Activated CD4-positive, alpha-beta T cell treated with anti-CD3 and anti-CD28 coated beads, Interleukin-2, amount 10 ng/mL, durations not matched to agents 7 days and 5 days (primary cell): ENCODE data around the gene ARSB. TPM values are rescaled to one million over a fixed set of nuclear protein-coding genes. Genes with fewer than 3 reads are reported as not detected.
"Not testable (repeated sequence)": the region's sequence is repeated elsewhere in the genome, so short reads cannot be mapped to it uniquely, and the experiment has no call there.

ENCODE experiments used
- CTCF ChIA-PET: fragments of 350-600 bp; sonication (Branson Sonifier 250); formaldehyde crosslinking; loops from one replicate; lab custom pipeline; 2021; ENCODE audit warnings: antibody characterized with exemption; lab: Charles Lee
- POLR2A ChIA-PET: fragments of 350-600 bp; sonication (Branson Sonifier 250); formaldehyde crosslinking; loops from one replicate; lab custom pipeline; 2021; ENCODE audit warnings: antibody characterized with exemption; lab: Charles Lee
- DNase-seq: peaks from one replicate; pipeline ENCODE4 v3.0.0-alpha.2; 2020
- H3K27ac Mint-ChIP-seq: one replicate; pipeline ENCODE4 v1.8.0; 2021; ENCODE audit warnings: mild to moderate bottlenecking, moderate library complexity, mixed read lengths
- H3K27me3 Mint-ChIP-seq: one replicate; pipeline ENCODE4 v1.8.0; 2021; ENCODE audit warnings: mixed read lengths
- H3K36me3 Mint-ChIP-seq: one replicate; pipeline ENCODE4 v1.8.0; 2021; ENCODE audit warnings: low read depth, mixed read lengths
- H3K4me1 Mint-ChIP-seq: one replicate; pipeline ENCODE4 v1.8.0; 2021; ENCODE audit warnings: mixed read lengths
- H3K4me3 Mint-ChIP-seq: one replicate; pipeline ENCODE4 v1.8.0; 2021; ENCODE audit warnings: mild to moderate bottlenecking, moderate library complexity, mixed read lengths
- H3K9me3 Mint-ChIP-seq: one replicate; pipeline ENCODE4 v1.8.0; 2021; ENCODE audit warnings: mixed read lengths
- total RNA-seq, 2 experiments: library from RNA; stranded (reverse); gene quantifications; one replicate each; pipeline ENCODE4 v1.2.3, GENCODE V29; 2021

Gene ARSB
- total RNA-seq, 2 experiments from 2014 or later, result 10.4 to 11.5 TPM

DNA sequence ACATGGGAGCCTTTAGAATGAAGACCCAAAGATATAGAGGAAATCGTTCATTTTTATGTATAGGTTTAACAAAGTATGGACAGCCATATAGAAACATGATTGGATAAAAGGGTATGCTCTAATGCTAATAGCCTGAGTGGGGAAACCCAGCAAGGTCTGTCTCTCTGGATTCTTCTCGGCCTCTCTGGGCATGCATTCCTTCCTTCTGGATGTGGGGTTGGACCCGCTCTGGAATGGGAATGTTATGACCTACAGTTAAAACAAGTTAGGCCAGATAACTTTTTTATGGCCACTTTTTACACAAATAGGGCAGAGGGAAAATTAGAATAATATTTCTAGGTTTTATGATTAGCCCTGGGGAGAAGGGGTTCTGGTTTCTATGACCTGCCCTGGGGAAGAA, 103.2 kb downstream of the ARSB start:
- POLR2A ChIA-PET, result no interaction called here
- Mint-ChIP-seq H3K27ac (no peak overlapping the region), H3K36me3 (peaks cover 6% of the 10 kb centered on the region), H3K4me3 (no peak overlapping the region), H3K4me1 (no peaks in the 10 kb centered on the region), H3K9me3 (no peaks in the 10 kb centered on the region), H3K27me3 (no peaks in the 10 kb centered on the region)
- DNase-seq, result no peak
- CTCF ChIA-PET, result interaction anchor here (0.7 kb wide), 1 partner anchor 18 kb away, joined by 3 read pairs; no protein-coding TSS in a partner anchor

DNA sequence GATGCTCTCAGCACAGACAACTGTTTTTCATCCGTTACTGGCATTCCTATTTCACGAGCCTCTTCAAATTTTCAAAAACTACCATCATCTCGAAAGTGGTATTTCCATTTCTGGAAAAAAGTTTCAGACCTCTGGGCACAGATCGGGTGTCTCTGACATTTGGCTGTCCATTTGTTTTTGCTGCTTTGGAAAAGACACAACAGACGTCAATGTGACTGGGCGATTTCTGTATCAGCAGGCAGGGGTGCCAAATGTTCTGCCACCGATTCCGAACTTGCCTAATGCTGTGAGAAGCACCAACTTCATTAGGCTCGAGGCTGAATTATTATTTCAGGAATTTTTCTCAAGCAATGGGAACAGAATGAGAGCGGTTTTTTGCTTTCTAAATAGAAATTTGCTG, 105.6 kb downstream of the ARSB start:
- no peak for DNase-seq
- H3K4me1 Mint-ChIP-seq, result no peaks in the 10 kb centered on the region
- H3K36me3 Mint-ChIP-seq, result peaks cover 3% of the 10 kb centered on the region
- POLR2A ChIA-PET, result no interaction called here
- H3K4me3 Mint-ChIP-seq, result no peak overlapping the region
- H3K27me3 Mint-ChIP-seq, result no peaks in the 10 kb centered on the region
- H3K9me3 Mint-ChIP-seq, result no peaks in the 10 kb centered on the region
- no peak overlapping the region for H3K27ac Mint-ChIP-seq
- CTCF ChIA-PET, result no interaction called here

GRCh38 chr5:78866076-78866475, 119.0 kb downstream of the ARSB start:
- Mint-ChIP-seq H3K36me3 (peaks cover 15% of the 10 kb centered on the region), H3K27ac (peak overlapping the region; percentile 36)
- POLR2A ChIA-PET, H3K4me1 Mint-ChIP-seq, H3K9me3 Mint-ChIP-seq, H3K27me3 Mint-ChIP-seq, CTCF ChIA-PET, H3K4me3 Mint-ChIP-seq, DNase-seq: not testable (repeated sequence)

GRCh38 chr5:78858364-78858763, 126.7 kb downstream of the ARSB start:
- ChIA-PET POLR2A (no interaction called here), CTCF (no interaction called here)
- H3K4me3 Mint-ChIP-seq, result no peak overlapping the region

GRCh38 chr5:78855026-78855425, 130.1 kb downstream of the ARSB start:
- peaks cover 22% of the 10 kb centered on the region for H3K9me3 Mint-ChIP-seq
- DNase-seq, result no peak
- H3K4me1 Mint-ChIP-seq, result no peaks in the 10 kb centered on the region
- ChIA-PET POLR2A (no interaction called here), CTCF (no interaction called here)
- peaks cover 15% of the 10 kb centered on the region for H3K36me3 Mint-ChIP-seq
- H3K27ac Mint-ChIP-seq, result no peak overlapping the region
- H3K4me3 Mint-ChIP-seq, result no peak overlapping the region
- no peaks in the 10 kb centered on the region for H3K27me3 Mint-ChIP-seq

More at GRCh38 chr5:78858364-78858763, 126.7 kb downstream of the ARSB start:
- H3K27ac Mint-ChIP-seq, result no peak overlapping the region
- H3K4me1 Mint-ChIP-seq, result no peaks in the 10 kb centered on the region
- no peak for DNase-seq
- H3K36me3 Mint-ChIP-seq, result peaks cover 20% of the 10 kb centered on the region
- peaks cover 22% of the 10 kb centered on the region for H3K9me3 Mint-ChIP-seq
- no peaks in the 10 kb centered on the region for H3K27me3 Mint-ChIP-seq

GRCh38 chr5:78851891-78852290, 133.2 kb downstream of the ARSB start:
- CTCF ChIA-PET, H3K27me3 Mint-ChIP-seq, POLR2A ChIA-PET, H3K4me1 Mint-ChIP-seq, H3K4me3 Mint-ChIP-seq, DNase-seq, H3K27ac Mint-ChIP-seq: not testable (repeated sequence)
- peaks cover 11% of the 10 kb centered on the region for H3K36me3 Mint-ChIP-seq
- peaks cover 19% of the 10 kb centered on the region for H3K9me3 Mint-ChIP-seq

DNA sequence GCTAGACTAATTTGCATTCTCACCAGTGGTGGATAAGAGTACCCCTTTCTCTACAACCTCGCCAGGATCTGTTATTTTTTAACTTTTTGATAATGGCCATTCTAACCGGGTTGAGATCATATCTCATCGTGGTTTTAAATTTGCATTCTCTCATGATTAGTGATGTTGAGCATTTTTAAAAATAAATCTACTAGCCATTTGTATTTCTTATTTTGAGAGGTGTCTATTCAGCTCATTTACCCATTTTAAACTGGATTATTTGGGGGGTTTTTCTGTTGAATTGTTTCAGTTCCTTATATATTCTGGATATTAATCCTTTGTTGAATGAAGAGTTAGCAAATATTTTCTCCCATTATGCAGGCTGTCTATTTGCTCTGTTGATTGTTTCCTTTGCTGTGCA, 139.6 kb downstream of the ARSB start:
- H3K27me3 Mint-ChIP-seq, result no peaks in the 10 kb centered on the region
- ChIA-PET CTCF (interaction anchor here (1.2 kb wide), 1 partner anchor 9 kb away, joined by 3 read pairs; no protein-coding TSS in a partner anchor), POLR2A (no interaction called here)
- no peaks in the 10 kb centered on the region for H3K4me1 Mint-ChIP-seq
- no peak for DNase-seq
- no peaks in the 10 kb centered on the region for H3K36me3 Mint-ChIP-seq
- no peak overlapping the region for H3K27ac Mint-ChIP-seq
- no peak overlapping the region for H3K4me3 Mint-ChIP-seq
- H3K9me3 Mint-ChIP-seq, result peaks cover 2% of the 10 kb centered on the region

- no peaks in the 10 kb centered on the region for H3K36me3 Mint-ChIP-seq
- no peak overlapping the region for H3K27ac Mint-ChIP-seq
- no peak for DNase-seq
- CTCF ChIA-PET, result interaction anchor here (0.6 kb wide), 1 partner anchor 310 kb away, joined by 3 read pairs; no protein-coding TSS in a partner anchor
- no peaks in the 10 kb centered on the region for H3K4me1 Mint-ChIP-seq
- H3K27me3 Mint-ChIP-seq, result no peaks in the 10 kb centered on the region
- H3K9me3 Mint-ChIP-seq, result peaks cover 2% of the 10 kb centered on the region
- POLR2A ChIA-PET, result no interaction called here
- H3K4me3 Mint-ChIP-seq, result no peak overlapping the region
Measured at GRCh38 chr5:78843436-78843835, 141.7 kb downstream of the ARSB start.

GRCh38 chr5:78841767-78842166, 143.3 kb downstream of the ARSB start:
- no peak overlapping the region for H3K27ac Mint-ChIP-seq
- ChIA-PET POLR2A (no interaction called here), CTCF (no interaction called here)
- DNase-seq, result no peak
- no peaks in the 10 kb centered on the region for H3K4me1 Mint-ChIP-seq
- no peak overlapping the region for H3K4me3 Mint-ChIP-seq
- H3K9me3 Mint-ChIP-seq, result no peaks in the 10 kb centered on the region
- no peaks in the 10 kb centered on the region for H3K27me3 Mint-ChIP-seq
- H3K36me3 Mint-ChIP-seq, result peaks cover 2% of the 10 kb centered on the region

DNA sequence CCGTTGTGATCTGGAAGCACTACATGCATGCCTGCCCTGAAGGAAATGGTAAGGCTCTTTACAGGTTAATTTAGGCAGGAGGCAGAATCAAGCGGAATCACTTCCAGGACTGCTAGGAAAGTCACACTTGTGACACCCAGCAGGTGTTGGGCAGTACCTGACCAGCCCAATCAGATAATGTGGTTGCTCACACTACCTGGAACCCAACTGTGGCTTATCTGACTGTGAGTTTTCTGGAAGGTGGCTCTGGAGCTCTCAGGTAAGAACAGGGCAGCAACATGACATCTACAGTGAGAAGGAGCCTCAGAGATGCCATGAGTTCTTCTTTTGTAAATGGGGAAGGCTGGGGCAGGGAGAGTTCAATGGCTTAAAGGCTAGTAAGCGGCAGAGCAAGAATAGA, 146.4 kb downstream of the ARSB start:
- DNase-seq, result no peak
- no peak overlapping the region for H3K27ac Mint-ChIP-seq

GRCh38 chr5:78837836-78838235, 147.3 kb downstream of the ARSB start:
- no peaks in the 10 kb centered on the region for H3K4me1 Mint-ChIP-seq
- POLR2A ChIA-PET, result no interaction called here
- no peaks in the 10 kb centered on the region for H3K9me3 Mint-ChIP-seq
- H3K27ac Mint-ChIP-seq, result no peak overlapping the region
- CTCF ChIA-PET, result interaction anchor here (0.6 kb wide), 1 partner anchor 265 kb away, joined by 4 read pairs; no protein-coding TSS in a partner anchor
- H3K27me3 Mint-ChIP-seq, result no peaks in the 10 kb centered on the region
- no peak for DNase-seq
- H3K4me3 Mint-ChIP-seq, result no peak overlapping the region
- H3K36me3 Mint-ChIP-seq, result peaks cover 2% of the 10 kb centered on the region

More for the DNA sequence above, 146.4 kb downstream of the ARSB start:
- no peaks in the 10 kb centered on the region for H3K4me1 Mint-ChIP-seq
- POLR2A ChIA-PET, result no interaction called here
- no peaks in the 10 kb centered on the region for H3K27me3 Mint-ChIP-seq
- no peak overlapping the region for H3K4me3 Mint-ChIP-seq
- peaks cover 2% of the 10 kb centered on the region for H3K36me3 Mint-ChIP-seq
- H3K9me3 Mint-ChIP-seq, result no peaks in the 10 kb centered on the region
- CTCF ChIA-PET, result no interaction called here

GRCh38 chr5:78835176-78835575, 149.9 kb downstream of the ARSB start:
- Mint-ChIP-seq H3K27me3 (no peaks in the 10 kb centered on the region), H3K4me1 (no peaks in the 10 kb centered on the region), H3K27ac (no peak overlapping the region), H3K36me3 (peaks cover 2% of the 10 kb centered on the region), H3K4me3 (no peak overlapping the region), H3K9me3 (no peaks in the 10 kb centered on the region)
- DNase-seq, result no peak
- ChIA-PET POLR2A (no interaction called here), CTCF (interaction anchor here (0.6 kb wide), 1 partner anchor 43 kb away, joined by 3 read pairs; no protein-coding TSS in a partner anchor)

- H3K27me3 Mint-ChIP-seq, result no peaks in the 10 kb centered on the region
- no peak overlapping the region for H3K4me3 Mint-ChIP-seq
- CTCF ChIA-PET, result interaction anchor here (0.9 kb wide), 1 partner anchor 16 kb away, joined by 3 read pairs; no protein-coding TSS in a partner anchor
- H3K36me3 Mint-ChIP-seq, result peaks cover 4% of the 10 kb centered on the region
- H3K4me1 Mint-ChIP-seq, result no peaks in the 10 kb centered on the region
- no peaks in the 10 kb centered on the region for H3K9me3 Mint-ChIP-seq
- H3K27ac Mint-ChIP-seq, result no peak overlapping the region
- POLR2A ChIA-PET, result no interaction called here
- no peak for DNase-seq
Measured at GRCh38 chr5:78833284-78833683, 151.8 kb downstream of the ARSB start.

DNA sequence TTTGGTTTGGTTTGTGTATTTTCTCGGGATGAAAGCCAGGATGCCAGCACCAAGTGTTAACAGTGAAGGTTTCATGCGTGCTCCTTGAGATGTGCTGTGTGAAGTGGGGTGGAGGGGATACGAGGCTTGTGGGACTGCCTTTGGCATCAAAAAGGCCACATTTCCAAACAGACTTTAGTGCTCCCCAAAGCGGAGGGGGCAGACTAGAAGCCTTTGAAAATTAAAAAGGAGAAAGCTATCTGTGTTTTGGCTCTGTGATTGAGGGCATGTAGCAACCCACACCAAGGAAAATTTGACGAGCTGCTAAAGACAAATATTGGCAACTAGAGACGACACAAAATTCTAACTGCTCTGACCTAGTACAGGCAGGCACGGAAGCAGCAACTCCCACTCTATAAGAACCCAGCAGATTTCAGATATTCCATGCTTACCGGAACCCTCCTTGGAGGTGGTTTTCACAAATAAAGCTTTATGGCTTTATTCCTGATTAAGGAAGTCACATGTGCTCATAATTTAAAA, 154.5 kb downstream of the ARSB start:
- Mint-ChIP-seq H3K4me1 (no peaks in the 10 kb centered on the region), H3K4me3 (no peak overlapping the region), H3K36me3 (peaks cover 2% of the 10 kb centered on the region), H3K27ac (no peak overlapping the region), H3K9me3 (no peaks in the 10 kb centered on the region), H3K27me3 (no peaks in the 10 kb centered on the region)
- ChIA-PET POLR2A (no interaction called here), CTCF (interaction anchor here (1.0 kb wide), 1 partner anchor 10 kb away, joined by 4 read pairs; no protein-coding TSS in a partner anchor)
- no peak for DNase-seq
